Left colon (tissue), 2 donors: ENCODE results near the gene GRID2IP. TPM values are rescaled to one million over a fixed set of nuclear protein-coding genes. Genes with fewer than 3 reads are reported as not detected.
A peak's percentile ranks its signal among the peaks of the same experiment; 100 is the strongest.
"Not testable (repeated sequence)": the region's sequence is repeated elsewhere in the genome, so short reads cannot be mapped to it uniquely, and the experiment has no call there.

Experiments used
- ATAC-seq: fragments of 200-7000 bp; cut with Tn5 transposase; one replicate; pipeline ENCODE4 v1.9.1; 2020; ENCODE audit warnings: mild to moderate bottlenecking, moderate library complexity
- DNase-seq, 2 donors: peaks; one replicate each; pipeline ENCODE4 v3.0.0-alpha.2; 2020
- intact Hi-C, 2 donors: fragments of 100-400 bp; cut with DNase I in 1 of 2; cut with micrococcal nuclease in 1 of 2; formaldehyde crosslinking; loops; one replicate each; pipeline versions ENCODE4 v1.11.2 to v1.14.0; 2022; cut with DNase I, micrococcal nuclease
- long read RNA-seq: library from polyadenylated mRNA; unstranded; transcript quantifications from one replicate; pipeline ENCODE4 v2.0.0, GENCODE V29; 2021
- total RNA-seq, 2 donors: library from RNA; stranded (reverse); fragmentation: NEBNext Ultra II Directional; extraction: Animal tissue kit (Norgen Biotek cat#: 25700); gene quantifications; one replicate each; pipeline ENCODE4 v1.2.1, GENCODE V29; 2021
- donor health status: DM: no; HTN: no; CAD: no.
- donor health status: DM: yes; HTN: yes; CAD: no.

GRID2IP gene
- under 1 TPM; 0.67 to 0.75 TPM for total RNA-seq
- long read RNA-seq, partial matches to known transcripts = 2 of 4 reads
- long read RNA-seq, other reads (novel, unspliced or antisense) = 2 of 4 reads

GRCh38 chr7:6551016-6551511, at the start of gene GRID2IP:
Gene GRID2IP, minus strand, starts transcription at chr7:6551461. Its CDS starts 25 bp downstream, at chr7:6551436.
- DNase-seq (no peak), ATAC-seq (no peak)
- intact Hi-C loops = no loop called here

- no peak for ATAC-seq
- intact Hi-C loops = no loop called here
- DNase-seq = no peak
Measured at GRCh38 chr7:6600093-6600492, 48.8 kb upstream of the GRID2IP start.

- ATAC-seq = peak; percentile 46
- DNase-seq = no peak
- intact Hi-C loops = no loop called here
Measured at GRCh38 chr7:6590645-6591110, 39.4 kb upstream of the GRID2IP start.

GRCh38 chr7:6589829-6590644, 38.8 kb upstream of the GRID2IP start, which contains the start of gene INTS15:
Gene INTS15, plus strand, starts transcription at chr7:6590021. Its CDS starts 263 bp downstream, at chr7:6590284.
- DNase-seq (peak; percentile 55 to 86), ATAC-seq (peak; percentile 87)
- intact Hi-C loops = no loop called here

GRCh38 chr7:6589151-6589828, 38.0 kb upstream of the GRID2IP start:
- intact Hi-C loops = no loop called here
- DNase-seq = no peak
- no peak for ATAC-seq

- intact Hi-C loops = no loop called here
Measured at GRCh38 chr7:6588566-6588965, 37.3 kb upstream of the GRID2IP start.

GRCh38 chr7:6585746-6586432, 34.6 kb upstream of the GRID2IP start:
- ATAC-seq, intact Hi-C loops: not testable (repeated sequence)

More at GRCh38 chr7:6588566-6588965, 37.3 kb upstream of the GRID2IP start:
- ATAC-seq = no peak
- no peak for DNase-seq

GRCh38 chr7:6579446-6579845, 28.2 kb upstream of the GRID2IP start:
- ATAC-seq (no peak), DNase-seq (no peak)

More at GRCh38 chr7:6585746-6586432, 34.6 kb upstream of the GRID2IP start:
- DNase-seq = not testable (repeated sequence)

GRCh38 chr7:6578114-6579084, 27.1 kb upstream of the GRID2IP start:
- intact Hi-C loops = no loop called here
- DNase-seq (peak in 1 of 2 donors; percentile 30), ATAC-seq (no peak)

More at GRCh38 chr7:6579446-6579845, 28.2 kb upstream of the GRID2IP start:
- intact Hi-C loops = no loop called here

- intact Hi-C loops = no loop called here
- ATAC-seq = peak; percentile 99
- DNase-seq = peak; percentile 88 to 92
Measured at GRCh38 chr7:6577369-6578113, 26.3 kb upstream of the GRID2IP start, which contains the start of gene ZDHHC4. Gene ZDHHC4, plus strand, starts transcription at chr7:6577454. Its CDS starts 3,108 bp downstream, at chr7:6580562.

GRCh38 chr7:6576867-6577368, 25.7 kb upstream of the GRID2IP start:
- peak in 1 of 2 donors; percentile 21 for DNase-seq
- intact Hi-C loops, ATAC-seq: not testable (repeated sequence)

GRCh38 chr7:6576024-6576866, 25.0 kb upstream of the GRID2IP start:
- DNase-seq (peak in 1 of 2 donors; percentile 17), ATAC-seq (no peak)
- intact Hi-C loops = no loop called here

GRCh38 chr7:6575281-6576023, 24.2 kb upstream of the GRID2IP start:
- DNase-seq (no peak), ATAC-seq (no peak)
- intact Hi-C loops = no loop called here

- ATAC-seq (no peak), DNase-seq (no peak)
- intact Hi-C loops = no loop called here
Measured at GRCh38 chr7:6571160-6571779, 20.0 kb upstream of the GRID2IP start.

- DNase-seq (no peak), ATAC-seq (no peak)
- intact Hi-C loops = no loop called here
Measured at GRCh38 chr7:6567886-6568285, 16.6 kb upstream of the GRID2IP start.
